IMR-90 (cell line): ENCODE data around the gene LRRC10B. TPM values are rescaled to one million over a fixed set of nuclear protein-coding genes. Genes with fewer than 3 reads are reported as not detected.

Source experiments
- ATAC-seq: fragments of 200-7000 bp; cut with Tn5 transposase; 2 replicates; pipeline ENCODE4 v1.9.1; 2020; ENCODE audit warnings: low read depth, mild to moderate bottlenecking, moderate library complexity
- BruUV-seq: library from RNA; stranded (reverse); fragments of 400-500 nt; replicated peaks from 2 replicates; lab custom pipeline; 2021; lab: Mats Ljungman, UMichigan
- CTCF ChIA-PET: fragments of 300-600 bp; formaldehyde crosslinking; extraction: SDS; loops from one replicate; lab custom pipeline; 2021; ENCODE audit warnings: antibody characterized with exemption; lab: Yijun Ruan, JAX
- POLR2A ChIA-PET: fragments of 300-600 bp; sonication (Branson Sonifier 250); formaldehyde crosslinking; loops from one replicate; lab custom pipeline; 2022; ENCODE audit warnings: antibody characterized with exemption; ENCODE audit not compliant: unreplicated experiment; lab: Charles Lee
- DNase-seq: peaks from one replicate; pipeline ENCODE4 v3.0.0; 2013
- H2AFZ ChIP-seq: replicated peaks from 2 replicates; pipeline ENCODE3; 2013; ENCODE audit warnings: low read length, mild to moderate bottlenecking; ENCODE audit not compliant: poor library complexity
- H2AK5ac ChIP-seq: 2 replicates; pipeline ENCODE4 v1.6.1; 2013; ENCODE audit warnings: low read depth, low read length, inconsistent platforms
- H2AK9ac ChIP-seq: replicated peaks from 2 replicates; pipeline ENCODE3; 2013; ENCODE audit warnings: mild to moderate bottlenecking, low read depth, low read length, moderate library complexity; ENCODE audit not compliant: poor library complexity
- H2BK120ac ChIP-seq: 2 replicates; pipeline ENCODE4 v1.6.1; 2013; ENCODE audit warnings: low read depth, low read length, inconsistent platforms
- H2BK15ac ChIP-seq: 3 replicates; pipeline ENCODE4 v1.6.1; 2013; ENCODE audit warnings: low read depth, low read length, inconsistent platforms
- H2BK20ac ChIP-seq: 2 replicates; pipeline ENCODE4 v1.6.1; 2013; ENCODE audit warnings: low read depth, mild to moderate bottlenecking, inconsistent platforms, low read length, moderate library complexity
- H2BK5ac ChIP-seq: 2 replicates; pipeline ENCODE4 v1.6.1; 2013; ENCODE audit warnings: mild to moderate bottlenecking, low read depth, low read length, inconsistent platforms; ENCODE audit not compliant: poor library complexity, severe bottlenecking
- H3K14ac ChIP-seq: replicated peaks from 2 replicates; pipeline ENCODE4 v1.6.1; 2013; ENCODE audit warnings: low read depth, low read length, inconsistent platforms
- H3K18ac ChIP-seq: 2 replicates; pipeline ENCODE4 v1.6.1; 2013; ENCODE audit warnings: low read depth, low read length, control low read depth
- H3K23ac ChIP-seq: 2 replicates; pipeline ENCODE4 v1.6.1; 2013; ENCODE audit warnings: low read depth, low read length, inconsistent platforms
- H3K27ac ChIP-seq: 2 replicates; pipeline ENCODE4 v1.5.1; 2013; ENCODE audit warnings: mild to moderate bottlenecking, control low read depth, low read length; ENCODE audit not compliant: insufficient read depth
- H3K27me3 ChIP-seq: 2 replicates; pipeline ENCODE4 v1.6.1; 2013; ENCODE audit warnings: low read length; ENCODE audit not compliant: control insufficient read depth, insufficient read depth
- H3K36me3 ChIP-seq: 2 replicates; pipeline ENCODE4 v1.6.1; 2013; ENCODE audit warnings: low read length, mixed read lengths; ENCODE audit not compliant: control insufficient read depth, insufficient read depth
- H3K4ac ChIP-seq: 2 replicates; pipeline ENCODE4 v1.6.1; 2013; ENCODE audit warnings: low read depth, low read length, inconsistent platforms
- H3K4me1 ChIP-seq: 2 replicates; pipeline ENCODE4 v1.6.1; 2013; ENCODE audit warnings: low read length, mixed read lengths; ENCODE audit not compliant: control insufficient read depth, insufficient read depth
- H3K4me2 ChIP-seq: 2 replicates; pipeline ENCODE4 v1.6.1; 2013; ENCODE audit warnings: low read depth, mild to moderate bottlenecking, control low read depth, low read length, moderate library complexity
- H3K4me3 ChIP-seq: 2 replicates; pipeline ENCODE4 v1.5.1; 2013; ENCODE audit warnings: low read depth, mild to moderate bottlenecking, control low read depth, low read length, moderate library complexity; ENCODE audit not compliant: insufficient read depth
- H3K56ac ChIP-seq: 2 replicates; pipeline ENCODE4 v1.6.1; 2013; ENCODE audit warnings: low read length, inconsistent platforms; ENCODE audit not compliant: insufficient read depth; ENCODE audit errors: extremely low read depth
- H3K79me1 ChIP-seq, 2 experiments: 2 replicates each; pipeline ENCODE4 v1.6.1; 2013; ENCODE audit warnings: low read length in 2 of 2, inconsistent platforms in 1 of 2, low read depth in 1 of 2
- H3K9ac ChIP-seq: 2 replicates; pipeline ENCODE4 v1.6.1; 2013; ENCODE audit warnings: low read depth, low read length, control low read depth
- H3K9me1 ChIP-seq: 2 replicates; pipeline ENCODE4 v1.6.1; 2013; ENCODE audit warnings: low read length, inconsistent platforms; ENCODE audit not compliant: insufficient read depth
- H3K9me3 ChIP-seq: 2 replicates; pipeline ENCODE4 v1.6.1; 2013; ENCODE audit warnings: low read length; ENCODE audit not compliant: control insufficient read depth, insufficient read depth
- H4K20me1 ChIP-seq: 2 replicates; pipeline ENCODE4 v1.6.1; 2013; ENCODE audit warnings: low read length, inconsistent platforms; ENCODE audit not compliant: insufficient read depth
- H4K5ac ChIP-seq: 2 replicates; pipeline ENCODE4 v1.6.1; 2013; ENCODE audit warnings: mild to moderate bottlenecking, low read depth, low read length, control low read depth
- H4K8ac ChIP-seq, 2 experiments: 2 replicates each; pipeline ENCODE4 v1.6.1; 2013; ENCODE audit warnings: low read depth in 2 of 2, low read length in 2 of 2, control low read depth in 1 of 2, inconsistent platforms in 1 of 2
- H4K91ac ChIP-seq: 2 replicates; pipeline ENCODE4 v1.6.1; 2013; ENCODE audit warnings: low read depth, low read length, inconsistent platforms; ENCODE audit not compliant: insufficient read depth
- BHLHE40 ChIP-seq: fragments of 150-350 bp; IDR thresholded peaks from 2 replicates; pipeline ENCODE4 v1.6.1; 2016; ENCODE audit warnings: mild to moderate bottlenecking, low read depth, low read length
- CEBPB ChIP-seq: IDR thresholded peaks from 2 replicates; pipeline ENCODE4 v1.6.1; 2012; ENCODE audit warnings: low read depth, low read length, improper control_type of control experiment
- CHD1 ChIP-seq: IDR thresholded peaks from 2 replicates; pipeline ENCODE4 v1.6.1; 2012; ENCODE audit warnings: low read depth, low read length, improper control_type of control experiment
- FOS ChIP-seq: fragments of 150-350 bp; IDR thresholded peaks from 2 replicates; pipeline ENCODE4 v1.6.1; 2016; ENCODE audit warnings: low read depth, low read length
- MAZ ChIP-seq: IDR thresholded peaks from 2 replicates; pipeline ENCODE4 v1.6.1; 2012; ENCODE audit warnings: low read depth, mild to moderate bottlenecking, low read length, improper control_type of control experiment, moderate library complexity, borderline replicate concordance
- NFE2L2 ChIP-seq: fragments of 150-350 bp; IDR thresholded peaks from 2 replicates; pipeline ENCODE4 v1.6.1; 2016; ENCODE audit warnings: low read depth, mild to moderate bottlenecking, low read length
- POLR2A ChIP-seq: IDR thresholded peaks from 2 replicates; pipeline ENCODE4 v1.6.1; 2012; ENCODE audit warnings: mild to moderate bottlenecking, low read depth, low read length
- RAD21 ChIP-seq: IDR thresholded peaks from 2 replicates; pipeline ENCODE4 v1.6.1; 2012; ENCODE audit warnings: low read length, improper control_type of control experiment
- RCOR1 ChIP-seq: IDR thresholded peaks from 2 replicates; pipeline ENCODE4 v1.6.1; 2012; ENCODE audit warnings: mild to moderate bottlenecking, low read length, improper control_type of control experiment; ENCODE audit not compliant: insufficient replicate concordance
- RFX5 ChIP-seq: IDR thresholded peaks from 2 replicates; pipeline ENCODE4 v1.8.0; 2012; ENCODE audit warnings: low read depth, mild to moderate bottlenecking, low read length, moderate library complexity
- WGBS, 2 experiments: methylation state at CpG; one replicate each; pipeline versions ENCODE4 v1.1.5 to v1.1.7; 2013; ENCODE audit warnings: missing lambda C conversion rate in 2 of 2; ENCODE audit not compliant: insufficient read length in 1 of 2; ENCODE audit errors: extremely low coverage in 2 of 2; 5-methylcytosine and 5-hydroxymethylcytosine counted together
- dilution Hi-C: fragments of 300-500 bp; cut with HindIII; formaldehyde crosslinking; loops from one replicate; pipeline ENCODE4 v1.14.3; 2018; ENCODE audit warnings: low sequenced_read_pairs; ENCODE audit not compliant: unreplicated experiment
- in situ Hi-C: fragments of 300-500 bp; cut with MboI; formaldehyde crosslinking; loops from 3 replicates; pipeline ENCODE4 v1.14.3; 2019; ENCODE audit warnings: low sequenced_read_pairs, inconsistent platforms, mixed read lengths
- intact Hi-C: fragments of 100-400 bp; cut with micrococcal nuclease; formaldehyde crosslinking; loops from 2 replicates; pipeline ENCODE4 v1.10.0; 2022
- polyA plus RNA-seq, 3 experiments: library from polyadenylated mRNA; depleted of rRNA; stranded (reverse); fragments of >200 nt; gene quantifications; 2 replicates each; pipeline ENCODE4 v1.2.3, GENCODE V29; 2012; ENCODE audit warnings: low replicate concordance in 1 of 3
- total RNA-seq: library from RNA; depleted of rRNA; stranded (reverse); fragments of >200 nt; gene quantifications from 2 replicates; pipeline ENCODE4 v1.2.3, GENCODE V29; 2012
- TF ChIP-seq, protein P1 (sequence below): fragments of 150-350 bp; IDR thresholded peaks from 2 replicates; pipeline ENCODE4 v1.6.1; 2017; ENCODE audit warnings: mild to moderate bottlenecking, antibody characterized with exemption, low read length, low read depth

LRRC10B gene
- total and polyA plus RNA-seq, 2 of the 4 experiments (the other 2 are of a cell fraction), result not detected

DNA sequence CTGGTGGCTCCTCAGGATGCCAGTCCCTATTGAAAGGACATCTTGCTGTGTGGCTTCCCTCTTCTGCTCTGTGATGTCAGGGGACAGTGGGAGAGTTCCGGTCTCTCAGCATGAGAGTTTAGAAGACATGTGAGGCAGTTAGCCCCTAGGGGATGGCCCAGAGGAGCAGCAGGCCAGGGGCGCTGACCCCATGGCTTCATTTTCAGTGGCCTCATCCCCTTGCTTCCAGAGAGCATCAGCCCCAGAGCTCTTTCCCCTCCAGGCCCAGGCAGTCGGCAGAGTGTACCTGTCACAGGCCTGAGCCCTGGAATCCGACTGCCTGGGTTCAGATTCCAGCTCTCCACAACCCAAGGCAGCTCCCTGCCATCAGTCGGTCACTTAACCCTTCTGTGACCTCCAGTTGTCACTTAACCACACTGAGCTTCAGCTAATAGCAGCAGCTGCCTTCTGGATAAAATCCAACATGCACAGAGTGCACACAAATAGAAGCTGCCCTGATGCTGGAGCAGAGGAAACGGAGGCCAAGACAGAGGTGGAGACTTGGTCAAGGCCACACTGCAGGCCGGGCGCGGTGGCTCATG, 14.1 kb upstream of the LRRC10B start:
- Histone ChIP-seq H3K18ac (no peak overlapping the region), H2BK15ac (no peak overlapping the region), H3K36me3 (no peaks in the 10 kb centered on the region), H2AFZ (no peak overlapping the region), H3K9me3 (no peaks in the 10 kb centered on the region), H3K4me1 (peaks cover 15% of the 10 kb centered on the region), H4K5ac (no peak overlapping the region), H3K9me1 (peaks cover 4% of the 10 kb centered on the region; the same call in 1 of the 2 replicates), H3K9ac (no peak overlapping the region), H3K27me3 (peaks cover 9% of the 10 kb centered on the region), H3K4me3 (no peak overlapping the region), H3K4me2 (no peak overlapping the region), H2AK5ac (no peak overlapping the region), H3K14ac (no peak overlapping the region), H2BK5ac (no peak overlapping the region), H2BK120ac (no peak overlapping the region), H2AK9ac (no peak overlapping the region), H4K20me1 (no peaks in the 10 kb centered on the region), H3K56ac (no peak overlapping the region), H4K8ac (no peak overlapping the region), H2BK20ac (no peak overlapping the region), H3K79me1 (no peaks in the 10 kb centered on the region), H3K23ac (no peak overlapping the region), H3K4ac (no peak overlapping the region), H3K27ac (no peak overlapping the region), H4K91ac (no peak overlapping the region)
- in situ Hi-C loops, result no loop called here
- ChIA-PET CTCF (no interaction called here), POLR2A (no interaction called here)
- no peak for DNase-seq
- dilution Hi-C loops, result no loop called here
- TF ChIP-seq MAZ (no peak), BHLHE40 (no peak), NFE2L2 (no peak), CHD1 (no peak), RCOR1 (no peak), POLR2A (no peak), CEBPB (no peak), RAD21 (no peak), RFX5 (no peak), FOS (no peak)
- TF ChIP-seq, protein P1, sequence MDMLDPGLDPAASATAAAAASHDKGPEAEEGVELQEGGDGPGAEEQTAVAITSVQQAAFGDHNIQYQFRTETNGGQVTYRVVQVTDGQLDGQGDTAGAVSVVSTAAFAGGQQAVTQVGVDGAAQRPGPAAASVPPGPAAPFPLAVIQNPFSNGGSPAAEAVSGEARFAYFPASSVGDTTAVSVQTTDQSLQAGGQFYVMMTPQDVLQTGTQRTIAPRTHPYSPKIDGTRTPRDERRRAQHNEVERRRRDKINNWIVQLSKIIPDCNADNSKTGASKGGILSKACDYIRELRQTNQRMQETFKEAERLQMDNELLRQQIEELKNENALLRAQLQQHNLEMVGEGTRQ, result no peak
- WGBS, 2 experiments, result 43% methylated on average over 6 of the region's 9 CpGs; no CpG with 5 or more reads in 1 of the 2 experiments
- BruUV-seq, result no TSS peak
- no peak for ATAC-seq
- intact Hi-C loops, result no loop called here
